T-helper 9 cell (primary cell): ENCODE data around the gene PPP1CA.

Experiments
- DNase-seq: peaks from one replicate; pipeline ENCODE4 v3.0.0-alpha.2; 2020
- total RNA-seq, 2 donors: gene quantifications; one replicate each; lab custom pipeline; 2026; lab: John Stamatoyannopoulos, UW

PPP1CA gene
- total RNA-seq: 80.1 to 233 reads per million in 2 donors

DNA sequence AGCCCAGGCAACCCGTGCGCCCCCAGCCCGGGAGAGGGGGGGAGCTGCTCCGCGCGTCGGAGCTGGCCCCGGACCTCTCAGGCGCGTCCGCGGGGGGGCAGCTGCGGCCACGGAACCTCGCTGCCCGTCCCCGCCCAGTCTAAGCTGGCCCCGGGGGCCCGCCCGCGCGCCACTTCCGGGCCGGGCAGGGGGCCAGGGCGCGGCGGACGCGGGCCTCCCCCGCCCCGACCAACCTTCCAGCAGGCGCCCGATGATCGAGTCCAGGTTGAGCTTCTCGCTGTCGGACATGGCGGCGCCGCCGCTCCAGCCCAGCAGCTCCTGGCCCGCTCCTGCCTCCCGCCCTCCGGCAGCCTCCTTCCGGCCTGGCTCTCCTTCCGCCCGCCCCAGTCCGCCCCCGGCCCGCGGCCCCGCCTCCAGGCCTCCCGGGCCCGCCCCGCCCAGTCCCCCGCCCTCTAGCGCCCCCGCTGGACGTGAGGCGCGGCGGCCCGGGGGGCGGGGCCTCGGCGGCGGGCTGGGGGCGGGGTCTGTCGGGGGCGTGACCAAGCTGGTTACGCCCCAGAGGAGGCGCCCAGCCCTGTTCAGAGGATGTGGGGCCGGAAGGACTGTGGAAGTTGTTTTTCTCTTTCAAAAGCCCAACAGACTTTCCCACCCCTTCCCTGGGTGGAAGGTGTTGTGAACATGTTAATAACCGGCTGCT, at the start of gene PPP1CA:
Gene PPP1CA (minus strand): TSS at position 364 of the 697 bp plus-strand sequence. CDS start 76 bp downstream, at position 288.
- DNase-seq: peak; percentile 95

DNA sequence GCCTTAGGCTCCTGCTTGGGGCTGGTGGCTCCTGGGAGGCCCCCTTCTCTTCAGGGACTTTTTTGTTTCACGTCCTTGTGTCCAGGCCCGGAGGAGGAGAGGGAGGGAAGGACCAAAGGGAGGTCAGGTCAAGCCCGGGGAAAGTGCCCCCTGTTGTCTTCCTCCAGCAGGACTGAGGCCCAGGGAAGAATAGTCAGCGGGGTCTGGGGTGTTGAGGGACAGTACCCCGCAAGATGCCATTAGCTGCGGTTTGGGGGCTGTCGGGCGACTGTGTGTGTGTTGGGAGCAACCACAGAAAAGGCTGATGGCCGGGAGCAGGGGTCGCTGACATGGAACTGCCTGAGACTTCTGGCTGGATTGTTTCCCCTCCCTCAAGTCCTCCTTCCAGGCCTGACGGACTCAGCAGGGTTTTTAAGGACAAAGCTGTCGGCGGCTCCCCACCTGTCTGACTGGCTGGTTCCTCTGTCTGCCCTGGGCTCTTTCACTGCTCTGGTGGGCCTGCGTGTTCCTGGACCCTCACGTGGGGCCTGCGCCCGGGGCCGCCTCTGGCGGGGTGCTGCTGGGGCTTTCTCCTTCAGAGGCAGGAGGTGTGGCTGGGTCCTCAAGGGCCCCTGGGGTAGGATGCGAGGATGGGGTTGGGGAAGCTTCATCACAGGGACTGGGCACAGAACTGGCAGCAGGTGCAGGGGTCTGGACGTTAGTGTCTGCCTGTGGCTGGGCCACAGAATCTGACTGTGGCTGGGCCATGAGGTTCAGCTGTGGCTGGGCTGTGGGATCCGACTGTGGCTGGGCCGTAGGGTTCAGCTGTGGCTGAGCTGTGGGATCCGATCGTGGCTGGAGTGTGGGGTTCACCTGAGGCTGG, 49.4 kb upstream of the PPP1CA start:
- no peak for DNase-seq

DNA sequence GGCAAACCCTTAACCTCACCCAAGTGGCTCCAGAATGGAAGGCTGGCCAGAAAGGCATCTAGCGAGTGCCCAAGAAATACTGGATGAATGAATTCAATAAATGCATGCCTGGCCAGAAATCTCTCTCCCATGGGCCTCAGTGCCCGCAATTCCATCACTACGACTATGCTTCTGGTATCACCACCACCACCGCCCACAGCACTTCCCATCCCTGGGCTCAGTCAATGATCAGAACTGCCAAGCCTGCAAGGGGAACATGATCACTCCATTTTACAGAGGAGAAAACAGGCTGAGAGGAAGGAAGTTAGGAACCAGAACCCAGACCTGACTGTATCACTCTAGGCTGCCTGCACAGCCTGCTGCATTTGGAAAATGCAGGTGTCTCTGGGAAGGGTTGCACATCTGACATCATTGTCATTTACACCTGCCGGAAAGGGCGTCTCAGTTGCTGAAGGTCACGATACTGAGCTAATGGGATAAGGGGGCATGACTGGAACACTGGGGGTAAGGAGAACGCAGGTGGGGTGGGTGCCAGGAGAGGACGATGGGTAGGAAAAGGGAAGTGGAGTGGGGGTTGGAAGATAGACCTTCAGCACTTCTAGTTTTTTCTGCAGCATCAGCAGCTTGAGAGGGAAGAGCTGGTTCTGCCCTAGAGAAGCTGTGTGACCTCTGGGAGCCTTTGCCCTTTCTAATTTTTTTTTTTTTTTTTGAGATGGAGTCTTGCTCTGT, 47.6 kb upstream of the PPP1CA start:
- no peak for DNase-seq

DNA sequence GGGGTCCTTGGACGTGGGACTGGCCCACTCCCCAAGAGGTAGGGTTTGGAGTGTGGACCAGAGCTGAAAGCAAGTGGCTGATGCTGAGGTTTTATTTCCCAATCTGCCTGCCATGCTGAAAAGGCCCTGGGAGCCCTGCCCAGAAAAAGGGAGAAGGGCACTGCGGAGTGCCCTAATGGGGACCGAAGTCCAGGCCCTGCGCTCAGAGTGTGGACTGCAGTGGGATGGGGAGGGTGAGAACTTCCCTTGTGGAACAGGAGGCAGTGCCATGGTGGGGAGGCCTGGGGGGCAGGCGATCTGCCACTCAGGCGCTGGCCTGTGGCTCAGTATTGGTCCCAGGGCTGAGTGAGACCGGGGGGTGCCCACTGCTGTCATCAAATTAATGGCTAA, 46.6 kb upstream of the PPP1CA start:
- DNase-seq: no peak

DNA sequence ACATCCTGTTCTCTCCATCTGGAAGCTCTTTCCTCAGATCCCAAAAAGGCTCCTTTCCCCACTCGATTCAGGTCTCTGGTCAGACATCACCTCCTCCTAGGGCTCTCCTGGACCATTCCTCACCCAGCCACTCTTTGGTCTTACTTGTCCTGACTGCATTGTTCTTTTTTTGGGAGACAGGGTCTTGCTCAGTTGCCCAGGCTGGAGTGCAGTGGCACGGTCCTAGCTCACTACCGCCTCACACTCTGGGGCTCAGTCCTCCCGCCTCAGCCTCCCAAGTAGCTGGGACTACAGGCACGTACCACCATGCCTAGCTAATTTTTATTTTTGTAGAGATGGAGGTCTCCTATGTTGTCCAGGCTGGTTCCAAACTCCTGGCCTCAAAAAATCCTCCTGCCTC, 43.9 kb upstream of the PPP1CA start:
- no peak for DNase-seq

DNA sequence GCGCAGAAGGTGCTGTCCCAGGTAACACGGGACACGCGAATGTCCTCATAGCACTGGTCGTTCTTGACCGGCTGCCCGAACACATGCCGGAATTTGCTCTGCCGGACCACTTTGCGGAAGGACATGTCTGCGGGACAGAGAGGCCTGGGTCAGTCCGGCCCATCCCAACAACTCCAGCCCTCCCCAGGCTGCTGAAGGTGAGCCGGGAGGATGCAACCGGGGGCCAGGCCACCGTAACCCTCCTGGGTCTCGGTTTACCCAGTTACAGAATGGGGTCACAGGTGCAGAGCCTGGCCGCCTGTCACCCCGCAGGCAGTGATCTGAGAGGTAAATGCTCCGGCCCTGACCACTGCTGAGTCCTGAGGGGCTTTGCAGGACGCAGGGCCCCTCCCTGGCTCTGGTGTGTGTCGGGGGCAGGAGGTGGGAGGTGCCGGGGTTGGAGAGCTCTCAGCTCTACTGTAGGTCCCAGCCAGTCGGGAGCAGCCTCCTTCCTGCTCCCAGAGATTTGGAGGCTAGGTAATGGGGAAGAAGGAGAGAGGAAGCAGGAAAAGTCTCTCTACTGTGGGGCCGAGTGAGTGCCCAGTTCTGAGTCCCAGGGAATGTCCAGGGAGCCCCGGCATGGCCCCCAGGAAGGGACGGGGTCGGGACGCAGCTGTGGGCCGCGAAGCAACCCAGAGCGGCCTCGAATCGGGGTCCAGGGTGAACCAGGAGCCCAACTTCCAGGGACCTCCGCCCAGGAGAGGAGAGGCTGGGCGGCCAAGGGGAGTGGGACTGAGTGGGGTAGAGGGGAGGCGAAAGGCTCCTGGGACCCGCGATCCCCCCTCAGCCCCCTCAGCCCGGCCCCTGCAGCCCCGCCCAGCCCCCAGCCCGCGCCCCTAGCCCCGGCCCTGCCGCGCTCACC, 41.1 kb upstream of the PPP1CA start:
- DNase-seq: no peak

DNA sequence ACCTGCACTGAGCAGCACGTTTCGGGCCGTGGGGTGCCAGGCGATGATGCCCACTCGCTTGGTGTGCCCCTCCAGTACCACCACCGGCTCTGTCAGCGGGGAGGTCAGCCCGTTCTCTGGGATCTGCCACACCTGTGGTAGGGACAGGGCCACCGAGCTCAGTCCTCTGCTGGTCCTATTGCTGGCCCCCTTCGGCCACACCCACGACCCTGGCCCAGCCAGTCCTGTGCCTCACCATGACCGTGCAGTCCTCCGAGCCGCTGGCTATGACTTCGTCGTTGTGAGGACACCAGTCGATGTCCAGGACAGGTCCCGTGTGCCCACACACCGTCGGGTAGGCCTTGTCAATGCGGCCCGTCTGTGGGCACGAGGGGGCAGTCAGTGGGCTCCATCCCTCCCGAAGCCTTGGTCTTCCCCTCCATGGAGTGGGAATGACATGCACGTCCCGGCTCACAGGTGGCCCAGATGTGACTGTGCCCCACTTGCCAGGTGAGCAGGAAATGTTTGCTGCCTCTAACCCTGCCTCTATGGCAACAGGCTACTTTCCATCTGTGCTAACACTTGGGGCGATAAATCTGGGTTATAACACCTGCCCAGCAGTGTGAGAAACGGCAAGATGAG, 40.2 kb upstream of the PPP1CA start:
- DNase-seq: no peak

DNA sequence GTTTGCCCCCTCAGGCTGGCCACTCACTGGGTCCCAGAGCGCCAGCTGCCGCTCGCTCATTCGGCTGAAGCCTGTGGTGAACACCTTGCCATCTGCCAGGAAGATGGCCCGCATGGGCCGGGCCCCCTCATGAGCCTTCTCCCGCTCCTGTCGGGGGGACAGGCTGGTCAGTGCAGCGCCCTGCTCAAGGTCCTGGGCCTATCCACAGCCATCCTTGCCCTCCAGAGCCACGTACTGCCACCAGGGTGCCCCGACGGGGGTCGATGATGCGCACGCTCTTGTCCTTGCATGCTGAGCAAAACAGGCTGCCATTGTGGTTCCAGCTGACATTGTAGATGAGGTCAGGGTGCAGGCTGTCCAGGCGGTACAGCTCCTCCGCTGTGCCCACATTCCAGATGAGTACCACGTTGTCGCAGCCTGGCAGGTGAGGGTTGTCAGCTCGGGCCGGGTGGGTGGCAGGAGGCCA, 39.5 kb upstream of the PPP1CA start:
- DNase-seq: no peak

DNA sequence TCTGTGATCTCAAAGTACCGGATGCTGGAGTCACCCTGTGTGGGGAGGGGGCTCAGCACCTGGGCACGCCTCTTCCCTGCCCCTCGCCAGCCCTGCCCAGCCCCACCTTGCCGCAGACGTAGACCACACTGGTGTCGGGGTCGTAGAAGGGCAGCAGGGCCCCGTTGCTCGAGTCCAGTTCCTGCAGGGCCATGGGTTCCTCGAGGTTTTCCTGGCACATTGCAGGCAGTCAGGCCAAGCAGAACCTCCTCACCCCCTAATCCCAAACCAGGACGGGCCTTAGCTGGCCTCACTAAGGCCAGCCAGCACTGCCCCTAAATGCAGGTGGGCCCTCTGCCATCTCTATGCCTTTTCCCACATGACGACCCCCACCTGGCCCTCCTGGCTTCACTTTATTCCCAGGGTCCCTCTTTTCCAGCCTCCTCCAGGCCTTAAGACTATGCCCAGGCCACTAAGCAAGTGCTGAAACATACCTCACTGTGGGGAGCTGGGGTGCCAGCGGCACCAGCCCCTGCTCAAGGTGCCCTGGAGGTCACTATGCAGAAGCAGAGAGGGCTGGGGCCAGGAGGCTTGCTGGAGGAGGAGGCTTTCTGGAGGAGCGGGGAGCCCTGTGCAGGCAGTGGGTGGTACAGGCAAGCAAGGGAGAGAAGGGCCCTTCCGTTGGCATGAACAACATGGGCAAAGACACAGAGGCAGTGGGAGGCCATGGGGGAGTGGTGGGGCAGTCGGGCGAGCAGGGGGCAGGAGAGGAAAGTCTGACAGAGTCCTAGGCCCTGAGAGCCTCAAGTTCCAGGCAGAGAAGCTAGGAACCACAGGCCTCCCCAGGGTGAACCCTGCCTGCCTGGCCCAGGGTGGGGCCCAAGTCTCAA, 38.8 kb upstream of the PPP1CA start:
- no peak for DNase-seq

DNA sequence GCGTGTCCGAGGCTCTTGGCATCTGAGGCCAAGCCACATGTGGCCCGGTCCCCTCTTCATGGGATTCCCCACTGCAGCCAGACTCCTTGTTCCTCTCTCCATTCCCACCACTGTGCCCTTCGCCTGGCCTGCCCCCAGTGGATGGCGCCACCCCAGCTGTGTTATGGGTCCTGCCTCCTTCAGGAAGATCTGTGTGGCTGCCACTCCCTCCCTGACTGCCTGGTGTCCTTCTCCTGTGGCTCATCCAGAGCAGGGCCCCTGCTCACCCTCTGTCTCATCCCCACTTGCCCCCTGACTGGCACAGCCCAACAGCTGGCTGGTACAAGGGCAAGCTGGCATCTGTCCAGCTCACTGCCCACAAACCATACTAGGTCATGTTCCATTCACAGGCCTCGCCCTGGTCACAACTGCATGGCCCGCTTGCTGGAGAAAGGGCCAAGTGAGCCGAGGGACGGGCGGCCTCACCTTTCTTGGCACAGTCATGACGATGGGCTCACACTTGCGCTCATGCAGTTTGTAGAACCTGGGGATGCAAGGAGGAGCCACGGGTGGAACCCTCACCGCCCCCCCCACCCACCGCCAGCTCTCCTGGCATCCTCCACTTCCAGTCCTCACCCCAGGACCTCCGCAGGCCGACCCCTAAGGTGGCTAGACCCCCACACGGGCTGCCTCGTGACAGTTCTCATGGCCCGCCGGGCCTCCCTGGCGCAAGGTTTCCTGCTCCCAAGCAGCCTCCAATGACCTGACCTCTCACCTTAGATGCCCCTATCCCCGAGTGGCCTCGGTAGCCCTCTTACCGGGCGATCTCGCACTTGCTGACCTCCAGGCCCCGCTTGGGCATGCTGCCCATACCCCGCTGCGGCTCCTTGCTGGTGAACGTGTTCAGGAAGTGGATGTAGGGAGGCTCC, 37.9 kb upstream of the PPP1CA start:
- no peak for DNase-seq

DNA sequence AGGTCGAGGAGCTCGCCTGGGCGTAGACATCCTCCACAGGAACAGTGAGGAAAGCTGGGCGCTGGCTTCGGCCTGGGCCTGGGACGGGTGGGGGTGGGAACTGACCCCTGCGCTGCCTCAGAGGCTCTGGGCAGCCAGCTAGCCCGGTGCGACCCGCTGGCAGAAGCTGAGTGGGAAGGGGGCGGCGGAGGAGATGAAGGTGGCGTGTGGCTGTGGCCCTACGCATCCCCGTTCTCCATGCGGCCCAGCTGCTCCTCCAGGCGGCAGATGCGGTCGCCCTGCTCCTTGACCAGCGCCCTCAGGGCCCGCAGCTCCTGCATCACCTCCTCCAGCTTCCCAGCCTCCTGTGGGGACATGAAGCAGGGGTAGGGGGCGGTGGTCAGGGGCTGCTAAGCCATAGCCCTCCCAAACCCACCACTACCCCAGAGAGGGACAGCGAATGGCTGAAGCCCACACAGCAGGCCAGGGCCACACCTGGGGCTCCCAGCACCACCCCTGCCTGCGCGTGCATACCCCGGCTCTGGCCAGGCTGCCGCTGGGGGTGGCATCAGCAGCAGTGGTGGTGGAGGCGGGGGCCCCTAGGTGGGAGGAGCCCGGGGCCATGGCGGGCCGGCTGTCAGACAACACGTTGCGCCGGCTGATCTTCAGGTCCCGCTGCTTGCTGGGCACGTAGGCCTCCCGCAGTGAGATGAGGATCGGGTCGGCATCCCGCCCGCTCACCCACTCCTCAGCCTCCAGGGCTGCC, 36.7 kb upstream of the PPP1CA start:
- DNase-seq: peak; percentile 69

DNA sequence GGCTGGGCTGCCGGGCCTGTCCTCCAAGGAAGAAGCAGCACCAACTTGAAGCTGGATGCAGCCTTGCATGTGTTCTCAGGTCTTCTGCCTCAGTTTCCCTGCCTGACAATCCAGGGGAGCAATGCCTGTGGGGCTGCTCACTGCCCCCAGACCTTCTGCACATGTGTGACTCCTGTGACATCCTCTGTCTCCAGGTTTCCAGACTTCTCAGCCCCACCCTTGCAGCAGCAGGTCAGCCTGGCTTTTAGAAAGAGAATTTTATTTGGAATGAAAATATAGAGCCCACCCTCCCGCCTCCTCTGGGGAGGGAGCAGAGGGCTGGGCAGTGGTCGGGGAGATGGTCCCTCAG, 36.1 kb upstream of the PPP1CA start:
- no peak for DNase-seq

DNA sequence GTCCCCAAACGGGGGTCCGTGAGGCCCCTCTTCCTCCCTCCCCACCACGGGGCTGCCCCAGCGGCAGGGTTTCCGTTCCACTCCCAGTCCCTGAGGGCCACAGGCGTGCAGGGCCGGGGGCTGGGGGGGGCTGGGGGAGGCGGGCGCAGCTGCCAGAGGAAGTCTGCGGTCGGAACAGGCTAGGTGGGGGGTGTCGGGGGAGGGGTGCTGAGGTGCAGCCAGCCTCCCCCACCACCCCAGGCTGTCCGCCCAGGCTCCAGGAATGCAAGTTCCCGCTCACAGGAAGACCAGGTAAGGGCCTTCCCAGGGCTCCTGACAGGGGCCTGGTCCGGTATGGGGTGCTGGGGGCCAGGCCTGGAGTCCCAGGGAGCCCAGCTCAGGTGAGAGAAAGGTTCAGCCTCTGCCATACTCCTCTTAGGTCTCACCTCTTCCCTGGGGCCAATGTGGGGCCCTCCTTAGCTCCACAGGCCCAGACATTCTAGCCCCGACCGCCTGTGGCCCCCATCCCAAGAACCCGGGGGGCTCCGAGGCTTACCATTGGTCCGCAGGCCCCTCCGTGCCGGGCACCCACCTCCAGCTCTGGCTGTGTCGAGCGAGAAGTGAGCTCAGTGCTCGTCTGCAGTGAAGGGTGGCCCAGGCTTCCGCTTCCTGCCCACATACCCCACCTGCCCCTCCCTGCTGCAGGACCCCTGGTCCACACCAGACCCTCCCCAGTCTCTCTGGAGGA, 35.6 kb upstream of the PPP1CA start, which contains the start of gene PTPRCAP:
Gene PTPRCAP (minus strand): TSS at position 601 of the 727 bp plus-strand sequence. CDS start 63 bp downstream, at position 538.
- peak; percentile 77 for DNase-seq

DNA sequence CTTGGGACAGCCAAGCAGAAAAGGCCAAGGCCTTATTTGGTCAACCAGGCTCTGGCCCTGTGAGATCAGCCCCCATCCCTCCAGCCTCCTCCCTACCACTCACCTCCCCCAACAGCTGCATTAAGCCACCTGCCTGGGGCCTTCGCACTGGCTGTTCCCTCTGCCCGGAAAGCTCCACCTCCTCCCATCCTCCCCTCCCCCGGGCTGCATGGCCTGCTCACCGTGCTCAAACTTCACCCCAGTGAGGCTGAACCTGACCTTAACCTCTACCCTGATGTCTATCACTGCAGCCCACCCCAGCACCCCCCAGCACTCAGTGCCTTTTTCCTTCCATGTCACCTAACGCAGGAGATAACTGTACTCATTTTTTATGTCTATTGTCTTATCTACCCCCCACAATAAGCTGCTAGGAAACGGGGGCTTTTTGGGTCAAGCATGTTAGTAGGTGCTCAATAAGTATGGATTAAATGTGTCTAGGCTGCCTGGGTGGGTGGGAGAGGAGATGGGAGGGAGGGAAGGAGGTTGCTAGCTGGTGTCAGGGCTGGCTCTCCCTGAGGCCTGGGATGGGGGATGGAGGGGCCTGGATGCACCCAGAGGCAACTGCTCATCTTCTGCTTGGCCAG, 34.9 kb upstream of the PPP1CA start:
- peak; percentile 45 for DNase-seq

DNA sequence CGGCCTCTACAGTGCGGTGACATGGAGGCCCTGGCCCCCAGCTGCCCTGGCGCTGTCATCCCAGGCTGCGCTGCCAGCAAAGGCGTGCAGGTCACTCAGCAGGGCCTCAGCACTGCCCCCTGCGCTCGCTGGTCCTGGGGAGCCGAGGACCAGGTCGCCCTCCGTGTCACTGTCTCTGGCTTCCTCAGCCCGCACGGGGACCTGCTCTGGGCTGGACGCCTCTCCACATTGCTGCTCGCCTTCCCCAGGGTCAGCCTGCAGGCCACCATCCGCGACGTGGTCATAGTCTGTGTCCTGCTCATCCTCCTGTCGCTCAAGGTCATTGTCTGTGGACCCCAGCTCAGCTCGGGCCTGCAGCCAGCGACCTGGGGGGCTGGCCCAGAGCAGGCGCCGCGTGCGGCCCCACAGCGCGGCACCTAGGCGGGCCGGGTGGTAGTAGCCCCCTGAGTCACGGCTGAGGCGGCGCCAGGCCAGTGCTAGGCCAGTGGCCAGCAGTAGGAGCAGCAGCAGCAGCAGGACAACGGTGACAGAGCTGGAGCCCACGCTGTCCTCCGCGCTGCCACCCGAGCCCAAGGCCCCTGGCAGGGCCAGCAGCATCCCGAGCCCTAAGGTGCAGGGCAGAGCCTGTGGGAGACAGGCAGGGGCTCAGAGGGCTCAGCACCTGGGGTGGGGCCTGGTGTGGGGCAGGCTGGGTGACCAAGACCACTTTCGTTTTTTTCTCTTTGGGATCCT, 34.2 kb upstream of the PPP1CA start:
- no peak for DNase-seq

DNA sequence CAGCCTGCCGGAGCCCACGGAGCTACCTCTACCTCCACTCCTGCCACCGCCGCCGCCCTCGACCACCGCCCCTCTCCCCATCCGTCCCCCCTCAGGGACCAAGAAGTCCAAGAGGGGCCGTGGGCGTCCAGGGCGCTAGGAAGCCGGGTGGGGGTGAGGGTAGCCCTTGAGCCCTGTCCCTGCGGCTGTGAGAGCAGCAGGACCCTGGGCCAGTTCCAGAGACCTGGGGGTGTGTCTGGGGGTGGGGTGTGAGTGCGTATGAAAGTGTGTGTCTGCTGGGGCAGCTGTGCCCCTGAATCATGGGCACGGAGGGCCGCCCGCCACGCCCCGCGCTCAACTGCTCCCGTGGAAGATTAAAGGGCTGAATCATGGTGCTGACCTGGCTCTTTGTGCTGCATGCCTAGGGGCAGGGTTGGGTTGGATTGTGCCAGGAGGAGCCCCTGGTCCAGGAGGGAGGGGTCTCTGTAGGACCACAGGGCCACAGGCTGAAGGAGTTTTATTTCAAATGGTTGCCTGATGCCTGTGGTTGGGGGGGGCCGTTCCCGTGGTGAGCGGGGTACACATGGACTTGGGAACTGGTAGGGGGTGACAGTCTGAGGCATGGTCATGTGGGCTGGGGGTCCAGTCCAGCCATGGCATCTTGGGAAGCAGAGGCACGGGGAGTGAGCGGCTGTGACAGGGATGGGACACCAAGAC, 33.5 kb upstream of the PPP1CA start:
- no peak for DNase-seq
